ENCODE data around the gene CTNNBL1.

Gene CTNNBL1

DNA sequence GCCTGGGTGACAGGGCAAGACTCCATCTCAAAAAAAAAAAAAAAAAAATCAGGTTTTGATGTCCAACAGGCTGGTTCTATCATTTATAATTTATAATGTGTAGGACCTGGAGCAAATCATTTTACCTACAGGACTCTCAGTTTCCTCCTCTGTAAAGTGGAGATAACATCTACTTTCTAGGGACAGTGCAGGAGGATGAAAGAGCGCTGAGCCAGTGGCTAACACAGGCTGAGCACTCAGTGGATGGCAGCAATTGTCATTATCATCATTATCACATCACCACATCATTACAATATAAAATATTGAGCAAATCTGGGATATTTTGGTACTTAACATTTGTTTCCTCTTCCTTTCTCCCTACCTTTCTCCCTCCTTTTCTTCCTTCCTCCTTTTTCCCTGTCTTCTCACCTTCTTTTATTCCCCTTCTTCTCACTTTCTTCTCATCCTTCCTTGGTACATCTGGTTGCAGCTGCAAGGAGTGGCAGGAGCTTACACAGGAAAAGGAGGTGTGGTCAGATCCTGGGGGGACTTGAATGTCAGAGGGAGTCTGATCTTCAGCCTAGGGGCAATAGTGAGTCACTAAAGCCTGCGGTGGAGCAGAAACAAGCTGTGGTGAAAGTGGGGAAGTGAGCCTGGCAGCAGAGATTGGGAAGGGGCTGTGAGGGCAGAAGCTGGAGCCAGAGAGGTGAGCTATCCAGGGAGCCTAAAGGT lies 24.6 kb upstream of the CTNNBL1 start:
- H3K4me3 ChIP-seq (ENCODE audit: low read length) = no peak overlapping the region
- DNase-seq (ENCODE audit: low read depth) = no peak
- TF ChIP-seq, protein P1, sequence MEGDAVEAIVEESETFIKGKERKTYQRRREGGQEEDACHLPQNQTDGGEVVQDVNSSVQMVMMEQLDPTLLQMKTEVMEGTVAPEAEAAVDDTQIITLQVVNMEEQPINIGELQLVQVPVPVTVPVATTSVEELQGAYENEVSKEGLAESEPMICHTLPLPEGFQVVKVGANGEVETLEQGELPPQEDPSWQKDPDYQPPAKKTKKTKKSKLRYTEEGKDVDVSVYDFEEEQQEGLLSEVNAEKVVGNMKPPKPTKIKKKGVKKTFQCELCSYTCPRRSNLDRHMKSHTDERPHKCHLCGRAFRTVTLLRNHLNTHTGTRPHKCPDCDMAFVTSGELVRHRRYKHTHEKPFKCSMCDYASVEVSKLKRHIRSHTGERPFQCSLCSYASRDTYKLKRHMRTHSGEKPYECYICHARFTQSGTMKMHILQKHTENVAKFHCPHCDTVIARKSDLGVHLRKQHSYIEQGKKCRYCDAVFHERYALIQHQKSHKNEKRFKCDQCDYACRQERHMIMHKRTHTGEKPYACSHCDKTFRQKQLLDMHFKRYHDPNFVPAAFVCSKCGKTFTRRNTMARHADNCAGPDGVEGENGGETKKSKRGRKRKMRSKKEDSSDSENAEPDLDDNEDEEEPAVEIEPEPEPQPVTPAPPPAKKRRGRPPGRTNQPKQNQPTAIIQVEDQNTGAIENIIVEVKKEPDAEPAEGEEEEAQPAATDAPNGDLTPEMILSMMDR (conservative IDR thresholded peaks at IDR 0.05; ENCODE audit: low read length) = no peak

DNA sequence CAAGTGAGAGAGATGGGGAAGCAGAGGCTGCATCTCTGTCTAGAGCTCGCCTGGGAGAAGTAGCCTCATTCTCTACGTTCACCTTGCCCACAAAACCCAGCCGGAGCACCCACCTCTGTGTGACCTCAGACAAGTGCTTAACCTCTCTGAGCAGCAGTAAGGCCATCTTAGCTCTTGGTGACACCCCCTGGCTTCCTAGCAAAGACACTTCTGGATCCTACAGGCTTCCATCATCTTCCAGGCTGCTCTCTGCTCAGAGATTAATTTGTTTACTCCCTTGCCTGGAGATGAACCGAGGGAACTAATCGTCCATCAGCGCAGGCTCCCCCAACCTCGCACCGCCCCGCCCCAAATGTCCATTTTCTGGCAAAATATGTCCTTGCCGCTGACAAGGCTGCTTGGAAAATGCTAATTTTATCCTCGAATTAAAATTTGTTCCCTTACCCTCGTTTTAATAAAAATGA lies 24.0 kb upstream of the CTNNBL1 start:
- peak overlapping the region; percentile 44 for H3K4me3 ChIP-seq (ENCODE audit: low read length)
- TF ChIP-seq, protein P1 (conservative IDR thresholded peaks at IDR 0.05; ENCODE audit: low read length) = no peak
- no peak for DNase-seq (ENCODE audit: low read depth)

DNA sequence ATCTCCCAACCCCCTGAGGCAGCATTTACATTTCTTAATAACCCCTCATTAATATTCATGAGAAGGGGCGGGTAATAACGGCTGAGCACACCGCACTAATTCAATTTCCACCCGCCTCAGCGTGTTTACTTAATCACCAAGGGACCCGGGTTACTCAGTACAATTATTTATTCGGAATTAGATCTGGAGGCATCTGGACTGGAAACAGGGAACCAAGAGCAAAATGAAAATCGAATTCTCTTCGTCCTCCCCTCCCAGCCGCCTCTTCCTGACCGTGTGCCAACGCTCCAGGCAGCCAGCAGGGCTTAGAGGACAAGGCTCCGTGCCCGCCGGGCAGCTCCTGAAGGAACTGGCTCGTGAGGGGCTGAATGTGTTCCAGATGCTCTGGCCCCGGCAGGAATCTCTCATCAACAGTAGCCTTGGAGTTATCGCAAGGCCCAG lies 23.5 kb upstream of the CTNNBL1 start:
- DNase-seq (ENCODE audit: low read depth) = peak; percentile 54
- peak overlapping the region; percentile 44 for H3K4me3 ChIP-seq (ENCODE audit: low read length)

DNA sequence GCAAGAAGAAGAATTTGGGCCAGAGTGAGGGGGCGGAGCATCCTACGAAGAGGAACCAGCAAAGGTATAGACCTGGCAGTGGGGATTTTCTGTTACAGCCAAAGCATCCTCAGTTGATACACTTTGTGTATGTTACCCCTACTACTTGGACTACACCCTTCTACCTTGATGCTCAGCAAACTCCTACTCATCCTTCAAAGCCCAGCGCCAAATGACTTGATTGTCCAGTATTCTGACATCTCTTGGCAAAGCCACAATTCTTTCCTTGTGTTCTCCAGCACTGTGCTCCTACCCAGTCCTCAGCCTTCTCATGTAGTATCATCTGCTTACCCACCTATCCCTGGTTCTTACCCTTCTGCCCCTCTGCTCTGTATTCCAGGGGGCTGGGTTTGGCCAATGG lies 21.7 kb upstream of the CTNNBL1 start:
- no peak overlapping the region for H3K4me3 ChIP-seq (ENCODE audit: low read length)
- TF ChIP-seq, protein P1 (conservative IDR thresholded peaks at IDR 0.05; ENCODE audit: low read length) = no peak
- no peak for DNase-seq (ENCODE audit: low read depth)

More for the DNA sequence above, 23.5 kb upstream of the CTNNBL1 start:
- TF ChIP-seq, protein P1 (conservative IDR thresholded peaks at IDR 0.05; ENCODE audit: low read length) = no peak

DNA sequence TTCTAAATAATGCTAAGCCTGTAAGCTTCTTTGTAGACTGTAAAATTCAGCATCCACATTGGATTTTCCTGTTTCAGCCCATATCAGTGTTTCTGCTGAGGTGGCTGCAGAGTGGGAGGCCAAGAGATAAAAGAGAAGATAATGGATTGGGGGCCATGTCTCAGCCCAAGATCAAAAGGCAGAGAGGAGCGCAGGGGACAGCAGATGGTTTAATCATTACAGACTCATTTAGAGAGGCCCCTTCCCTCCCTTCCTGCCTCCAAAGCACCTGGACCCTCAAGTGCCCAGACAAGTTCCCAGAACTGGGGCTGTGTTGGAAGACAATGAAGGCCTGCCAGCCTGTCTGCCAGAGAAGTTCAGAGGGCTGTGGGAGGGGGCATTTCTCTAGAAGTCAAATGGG lies 20.4 kb upstream of the CTNNBL1 start:
- H3K4me3 ChIP-seq (ENCODE audit: low read length) = no peak overlapping the region
- TF ChIP-seq, protein P1 (conservative IDR thresholded peaks at IDR 0.05; ENCODE audit: low read length) = no peak
- no peak for DNase-seq (ENCODE audit: low read depth)

DNA sequence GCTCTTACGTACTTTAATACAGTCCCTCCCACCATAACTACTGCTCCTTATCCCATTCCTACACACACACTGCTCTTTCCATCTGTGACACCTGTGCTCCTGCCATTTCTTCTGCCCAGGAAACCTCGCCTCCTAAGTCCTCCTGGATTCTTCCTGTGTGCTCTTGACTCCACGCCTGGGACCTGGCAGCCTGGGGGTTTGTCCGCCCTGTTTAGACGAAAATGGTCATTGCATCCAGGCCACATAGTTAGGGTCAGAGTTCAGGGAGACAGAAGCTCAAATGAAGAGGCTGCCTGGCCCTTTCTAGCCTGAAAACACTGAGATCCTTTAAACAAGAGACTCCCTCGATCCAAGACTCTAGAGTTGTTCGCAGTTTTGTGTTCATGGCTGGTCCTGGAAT lies 17.4 kb upstream of the CTNNBL1 start:
- TF ChIP-seq, protein P1 (conservative IDR thresholded peaks at IDR 0.05; ENCODE audit: low read length) = no peak
- DNase-seq (ENCODE audit: low read depth) = no peak
- no peak overlapping the region for H3K4me3 ChIP-seq (ENCODE audit: low read length)
